ENCODE data around the gene UPK3B.
"Not testable (repeated sequence)": the region's sequence is repeated elsewhere in the genome, so short reads cannot be mapped to it uniquely, and the experiment has no call there.

UPK3B gene

GRCh38 chr7:76485822-76486610, 24.3 kb upstream of the UPK3B start:
- H3K4me3 ChIP-seq (ENCODE audit: low read depth, low read length), result not testable (repeated sequence)

- not testable (repeated sequence) for H3K4me3 ChIP-seq (ENCODE audit: low read depth, low read length)
Observed at GRCh38 chr7:76486618-76487017, 23.7 kb upstream of the UPK3B start.

GRCh38 chr7:76487969-76488368, 22.4 kb upstream of the UPK3B start:
- H3K4me3 ChIP-seq (ENCODE audit: low read depth, low read length), result not testable (repeated sequence)

DNA sequence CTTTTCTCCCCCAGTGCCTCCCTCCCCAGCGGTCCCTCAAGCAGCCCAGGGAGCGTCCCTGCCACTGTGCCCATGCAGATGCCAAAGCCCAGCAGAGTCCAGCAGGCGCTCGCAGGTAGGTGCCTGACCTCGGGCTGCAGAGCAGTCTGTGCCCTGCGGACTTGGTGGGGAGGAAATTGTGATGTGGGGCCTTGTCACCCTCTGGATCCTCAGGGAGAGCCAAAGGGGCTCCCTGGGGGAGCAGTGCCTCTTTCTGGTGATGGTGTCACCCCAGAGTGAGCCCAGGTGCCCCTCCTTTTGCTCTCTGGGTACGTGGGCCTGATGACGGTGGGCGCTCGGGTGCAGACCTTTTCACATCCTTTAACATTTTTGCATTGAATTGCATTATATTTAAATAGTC, 18.2 kb upstream of the UPK3B start:
- H3K4me3 ChIP-seq (ENCODE audit: low read depth, low read length), result not testable (repeated sequence)

DNA sequence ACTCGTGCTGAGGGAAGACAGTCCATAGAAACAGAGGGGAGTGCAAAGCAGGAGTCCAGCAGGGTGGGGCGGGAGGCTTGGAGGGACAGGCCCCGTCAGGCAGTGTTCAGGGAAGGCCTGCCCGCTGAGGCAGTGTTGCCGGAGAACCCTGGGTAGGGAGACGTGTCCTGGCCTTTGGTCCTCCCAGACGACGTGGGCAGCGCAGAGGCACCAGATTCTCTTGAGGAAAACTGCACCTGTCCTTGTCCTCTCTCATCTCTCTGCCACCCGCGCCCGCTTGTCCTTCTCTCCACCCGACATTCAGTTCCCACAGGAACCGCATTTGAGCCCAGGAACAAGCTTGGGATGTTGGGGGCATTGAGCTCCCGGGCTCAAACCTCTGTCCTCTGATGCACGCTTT, 14.6 kb upstream of the UPK3B start:
- not testable (repeated sequence) for H3K4me3 ChIP-seq (ENCODE audit: low read depth, low read length)

DNA sequence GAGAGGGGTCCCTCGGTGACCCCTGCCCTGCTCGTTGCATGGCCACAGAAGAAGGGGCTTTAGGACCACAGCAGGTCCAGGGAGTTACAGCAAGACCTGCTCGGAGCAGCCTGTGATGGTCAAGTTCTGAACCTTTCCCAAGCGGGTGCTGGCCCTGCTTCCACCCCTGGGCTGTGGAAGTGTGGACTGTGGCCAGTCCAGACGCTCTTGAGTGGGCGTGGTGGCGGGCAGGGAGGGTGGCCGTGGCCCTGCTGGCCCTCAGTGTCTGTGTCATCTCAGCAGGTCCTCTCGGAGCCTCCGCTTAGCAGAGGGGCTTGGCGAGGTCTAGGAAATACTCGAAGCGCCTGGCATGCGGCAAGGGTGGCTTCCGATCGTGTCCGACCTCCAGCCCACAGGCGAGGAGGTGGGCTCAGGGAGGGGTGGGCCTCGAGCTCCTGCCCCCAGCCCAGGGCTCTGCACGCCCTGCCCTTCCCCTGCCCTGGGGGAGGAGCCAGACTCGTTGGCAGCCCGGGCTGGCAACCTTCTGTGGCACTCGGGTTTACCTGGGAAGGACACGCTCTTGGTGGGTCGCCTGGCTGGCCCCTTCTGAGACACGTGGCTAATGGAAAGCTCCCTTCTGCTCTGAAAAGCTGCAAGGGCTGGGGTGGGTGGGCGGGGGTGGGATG, 12.3 kb upstream of the UPK3B start:
- not testable (repeated sequence) for H3K4me3 ChIP-seq (ENCODE audit: low read depth, low read length)

- H3K4me3 ChIP-seq (ENCODE audit: low read depth, low read length), result not testable (repeated sequence)
Observed at GRCh38 chr7:76498583-76499200, 11.7 kb upstream of the UPK3B start.

DNA sequence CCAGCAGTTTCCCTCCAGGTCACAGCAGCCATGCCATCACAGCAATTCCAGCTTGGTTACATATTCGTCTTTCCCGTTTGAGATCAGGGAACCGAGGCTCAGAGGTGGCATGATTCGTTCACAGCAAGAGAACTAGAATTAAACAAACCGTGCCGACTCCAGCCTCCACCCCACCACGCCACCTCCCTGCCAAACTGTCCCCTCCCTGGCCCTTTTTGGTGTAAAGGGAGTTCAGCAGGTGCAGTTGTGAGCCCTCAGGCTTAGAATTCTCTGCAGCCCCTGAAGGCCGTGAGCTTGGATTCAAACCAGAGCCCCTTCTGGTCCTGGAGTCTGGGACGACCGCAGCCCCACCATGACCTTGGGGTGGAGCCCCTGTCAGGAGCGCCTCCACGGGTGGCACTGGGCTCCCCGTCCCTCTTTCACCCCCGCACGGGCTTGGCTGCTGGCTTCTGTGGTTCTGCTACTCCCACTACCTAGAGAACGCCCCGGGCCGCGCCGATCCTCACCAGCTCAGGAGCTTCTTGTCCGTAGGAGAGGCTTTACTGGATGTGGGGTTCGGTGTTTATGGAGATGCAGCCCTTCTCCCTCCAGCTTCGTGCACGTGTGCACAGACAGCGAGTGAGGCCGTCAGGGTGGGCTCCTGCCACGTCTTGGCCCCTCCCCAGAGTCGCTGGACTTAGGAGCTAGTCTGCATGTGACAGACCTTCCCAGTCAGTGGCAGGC, 11.0 kb upstream of the UPK3B start:
- H3K4me3 ChIP-seq (ENCODE audit: low read depth, low read length), result not testable (repeated sequence)

GRCh38 chr7:76499924-76500241, 10.5 kb upstream of the UPK3B start:
- H3K4me3 ChIP-seq (ENCODE audit: low read depth, low read length), result not testable (repeated sequence)

DNA sequence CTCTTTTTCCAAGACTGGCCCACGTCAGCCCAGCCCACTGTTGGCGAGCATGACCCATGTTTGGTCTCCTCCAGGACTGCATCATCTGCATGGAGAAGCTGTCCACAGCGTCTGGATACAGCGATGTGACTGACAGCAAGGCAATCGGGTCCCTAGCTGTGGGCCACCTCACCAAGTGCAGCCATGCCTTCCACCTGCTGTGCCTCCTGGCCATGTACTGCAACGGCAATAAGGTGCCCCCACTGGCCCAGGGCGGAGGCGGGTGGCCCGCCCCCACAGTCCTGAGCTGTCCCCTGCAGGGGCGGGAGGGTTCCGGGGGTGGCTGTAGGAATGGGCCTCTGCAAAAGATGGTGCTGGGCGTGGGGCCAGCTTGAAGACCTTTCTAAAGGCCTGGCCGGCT, 8.1 kb upstream of the UPK3B start:
- H3K4me3 ChIP-seq (ENCODE audit: low read depth, low read length), result not testable (repeated sequence)

- not testable (repeated sequence) for H3K4me3 ChIP-seq (ENCODE audit: low read depth, low read length)
Observed at GRCh38 chr7:76502836-76503235, 7.5 kb upstream of the UPK3B start.

- not testable (repeated sequence) for H3K4me3 ChIP-seq (ENCODE audit: low read depth, low read length)
Observed at GRCh38 chr7:76503244-76503643, 7.1 kb upstream of the UPK3B start.

- not testable (repeated sequence) for H3K4me3 ChIP-seq (ENCODE audit: low read depth, low read length)
Observed at GRCh38 chr7:76504351-76505167, 5.8 kb upstream of the UPK3B start.

DNA sequence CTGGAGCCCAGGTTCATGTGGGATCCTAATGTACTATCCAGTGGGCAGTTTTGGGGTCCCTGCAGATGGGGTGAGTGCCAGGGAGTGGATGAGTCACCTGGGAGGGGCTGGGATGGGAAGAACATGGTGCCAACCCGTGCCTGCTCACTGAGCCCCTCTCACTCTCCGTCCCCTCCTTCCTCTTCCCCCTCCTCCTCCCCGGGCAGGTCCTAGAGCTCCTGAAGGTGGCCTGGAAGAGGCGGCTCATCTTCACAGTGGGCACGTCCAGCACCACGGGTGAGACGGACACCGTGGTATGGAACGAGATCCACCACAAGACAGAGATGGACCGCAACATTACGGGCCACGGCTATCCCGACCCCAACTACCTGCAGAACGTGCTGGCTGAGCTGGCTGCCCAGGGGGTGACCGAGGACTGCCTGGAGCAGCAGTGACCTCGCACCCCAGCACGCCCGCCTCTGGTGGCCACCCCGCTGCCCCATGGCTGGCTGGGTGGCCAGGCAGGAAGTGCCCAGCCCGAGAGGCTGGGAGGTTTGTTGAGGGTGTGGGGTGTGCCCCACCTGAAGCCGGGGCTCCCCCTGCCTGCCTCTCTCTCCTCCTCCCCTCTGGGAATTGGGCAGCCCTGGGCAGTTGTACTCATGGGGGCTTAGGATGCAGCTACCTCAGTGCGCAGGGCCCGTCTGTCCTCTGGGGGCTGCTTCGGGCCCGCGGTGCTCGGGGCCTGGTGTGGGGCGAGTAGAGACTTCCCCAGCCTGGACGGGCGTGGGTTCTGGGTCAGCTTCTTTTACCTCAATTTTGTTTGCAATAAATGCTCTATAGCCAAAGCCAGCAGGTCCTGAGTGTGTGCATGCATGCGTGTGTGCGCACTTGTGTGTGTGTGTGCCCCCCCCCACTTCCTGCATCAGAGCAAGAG, 4.9 kb upstream of the UPK3B start:
- TF ChIP-seq, protein P1, sequence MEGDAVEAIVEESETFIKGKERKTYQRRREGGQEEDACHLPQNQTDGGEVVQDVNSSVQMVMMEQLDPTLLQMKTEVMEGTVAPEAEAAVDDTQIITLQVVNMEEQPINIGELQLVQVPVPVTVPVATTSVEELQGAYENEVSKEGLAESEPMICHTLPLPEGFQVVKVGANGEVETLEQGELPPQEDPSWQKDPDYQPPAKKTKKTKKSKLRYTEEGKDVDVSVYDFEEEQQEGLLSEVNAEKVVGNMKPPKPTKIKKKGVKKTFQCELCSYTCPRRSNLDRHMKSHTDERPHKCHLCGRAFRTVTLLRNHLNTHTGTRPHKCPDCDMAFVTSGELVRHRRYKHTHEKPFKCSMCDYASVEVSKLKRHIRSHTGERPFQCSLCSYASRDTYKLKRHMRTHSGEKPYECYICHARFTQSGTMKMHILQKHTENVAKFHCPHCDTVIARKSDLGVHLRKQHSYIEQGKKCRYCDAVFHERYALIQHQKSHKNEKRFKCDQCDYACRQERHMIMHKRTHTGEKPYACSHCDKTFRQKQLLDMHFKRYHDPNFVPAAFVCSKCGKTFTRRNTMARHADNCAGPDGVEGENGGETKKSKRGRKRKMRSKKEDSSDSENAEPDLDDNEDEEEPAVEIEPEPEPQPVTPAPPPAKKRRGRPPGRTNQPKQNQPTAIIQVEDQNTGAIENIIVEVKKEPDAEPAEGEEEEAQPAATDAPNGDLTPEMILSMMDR (IDR thresholded peaks at IDR 0.05; ENCODE audit: borderline replicate concordance, insufficient read depth, low read depth, low read length), result no peak
- H3K4me3 ChIP-seq (ENCODE audit: low read depth, low read length), result no peak overlapping the region
